RWPE2 (cell line): ENCODE data around the gene JPT2.

Source experiments
- ATAC-seq: fragments of 200-7000 bp; cut with Tn5 transposase; 3 replicates; pipeline ENCODE4 v1.9.1; 2021; ENCODE audit warnings: low read depth
- DNase-seq: peaks from one replicate; pipeline ENCODE4 v3.0.0-alpha.2; 2020; ENCODE audit warnings: low spot score
- H3K27ac ChIP-seq: fragments of 450-650 bp; 2 replicates; pipeline ENCODE4 v1.5.1; 2017; ENCODE audit warnings: mild to moderate bottlenecking; ENCODE audit not compliant: poor library complexity, severe bottlenecking
- H3K27me3 ChIP-seq: fragments of 250-450 bp; sonication (Bioruptor Pico); 2 replicates; pipeline ENCODE4 v1.5.1; 2021; ENCODE audit warnings: mild to moderate bottlenecking, moderate library complexity; ENCODE audit not compliant: insufficient read depth, poor library complexity, severe bottlenecking
- H3K36me3 ChIP-seq: fragments of 250-450 bp; sonication (Bioruptor Pico); 2 replicates; pipeline ENCODE4 v1.5.1; 2020; ENCODE audit warnings: low read depth, mild to moderate bottlenecking, moderate library complexity
- H3K4me1 ChIP-seq: fragments of 250-450 bp; sonication (Bioruptor Pico); 2 replicates; pipeline ENCODE4 v1.5.1; 2021; ENCODE audit warnings: mild to moderate bottlenecking, moderate library complexity; ENCODE audit not compliant: insufficient read depth, poor library complexity, severe bottlenecking
- H3K4me3 ChIP-seq: fragments of 250-450 bp; sonication (Bioruptor Pico); 2 replicates; pipeline ENCODE4 v1.5.1; 2021; ENCODE audit warnings: mild to moderate bottlenecking, moderate library complexity; ENCODE audit not compliant: severe bottlenecking
- H3K9me3 ChIP-seq: fragments of 250-450 bp; sonication (Bioruptor Pico); 2 replicates; pipeline ENCODE4 v1.5.1; 2021; ENCODE audit warnings: mild to moderate bottlenecking, moderate library complexity; ENCODE audit not compliant: severe bottlenecking
- CTCF ChIP-seq: fragments of 450-650 bp; IDR thresholded peaks from one replicate; pipeline ENCODE4 v1.5.1; 2017; ENCODE audit warnings: mild to moderate bottlenecking, moderate library complexity; ENCODE audit not compliant: poor library complexity, severe bottlenecking

JPT2 gene

GRCh38 chr16:1632638-1632970, 45.5 kb upstream of the JPT2 start:
- no peak for ATAC-seq
- TF ChIP-seq CTCF, result no peak

GRCh38 chr16:1633310-1633709, 44.8 kb upstream of the JPT2 start:
- Histone ChIP-seq H3K36me3 (peaks cover 69% of the 10 kb centered on the region), H3K27ac (no peak overlapping the region), H3K27me3 (no peaks in the 10 kb centered on the region), H3K4me3 (no peak overlapping the region), H3K9me3 (no peaks in the 10 kb centered on the region), H3K4me1 (no peaks in the 10 kb centered on the region)
- TF ChIP-seq CTCF, result no peak
- ATAC-seq (no peak), DNase-seq (no peak)

More at GRCh38 chr16:1632638-1632970, 45.5 kb upstream of the JPT2 start:
- no peaks in the 10 kb centered on the region for H3K9me3 ChIP-seq
- no peak overlapping the region for H3K27ac ChIP-seq
- H3K4me3 ChIP-seq, result no peak overlapping the region
- H3K4me1 ChIP-seq, result no peaks in the 10 kb centered on the region
- H3K36me3 ChIP-seq, result peaks cover 62% of the 10 kb centered on the region
- no peak for DNase-seq
- no peaks in the 10 kb centered on the region for H3K27me3 ChIP-seq

GRCh38 chr16:1634541-1634940, 43.5 kb upstream of the JPT2 start:
- Histone ChIP-seq H3K4me3 (no peak overlapping the region), H3K9me3 (no peaks in the 10 kb centered on the region), H3K4me1 (no peaks in the 10 kb centered on the region), H3K27ac (no peak overlapping the region), H3K36me3 (peaks cover 75% of the 10 kb centered on the region), H3K27me3 (no peaks in the 10 kb centered on the region)
- no peak for TF ChIP-seq CTCF
- ATAC-seq (no peak), DNase-seq (no peak)

GRCh38 chr16:1635070-1635469, 43.0 kb upstream of the JPT2 start:
- Histone ChIP-seq H3K36me3 (peaks cover 75% of the 10 kb centered on the region), H3K4me1 (no peaks in the 10 kb centered on the region), H3K27ac (no peak overlapping the region), H3K27me3 (no peaks in the 10 kb centered on the region), H3K9me3 (no peaks in the 10 kb centered on the region), H3K4me3 (no peak overlapping the region)
- ATAC-seq, result no peak
- TF ChIP-seq CTCF, result no peak
- DNase-seq, result no peak

GRCh38 chr16:1637526-1637925, 40.6 kb upstream of the JPT2 start:
- Histone ChIP-seq H3K36me3 (peaks cover 80% of the 10 kb centered on the region), H3K9me3 (no peaks in the 10 kb centered on the region), H3K4me3 (no peak overlapping the region), H3K27ac (no peak overlapping the region), H3K27me3 (no peaks in the 10 kb centered on the region), H3K4me1 (no peaks in the 10 kb centered on the region)
- DNase-seq (no peak), ATAC-seq (no peak)
- TF ChIP-seq CTCF, result no peak
